Endothelial cell of hepatic sinusoid (primary cell): ENCODE measurements around the gene SCFD2.
"Not testable (repeated sequence)": the region's sequence is repeated elsewhere in the genome, so short reads cannot be mapped to it uniquely, and the experiment has no call there.

Source experiments
- in situ Hi-C: cut with HindIII; loops from 2 replicates; pipeline ENCODE4 v1.10.0; 2017; ENCODE audit warnings: low sequenced_read_pairs

Gene SCFD2

DNA sequence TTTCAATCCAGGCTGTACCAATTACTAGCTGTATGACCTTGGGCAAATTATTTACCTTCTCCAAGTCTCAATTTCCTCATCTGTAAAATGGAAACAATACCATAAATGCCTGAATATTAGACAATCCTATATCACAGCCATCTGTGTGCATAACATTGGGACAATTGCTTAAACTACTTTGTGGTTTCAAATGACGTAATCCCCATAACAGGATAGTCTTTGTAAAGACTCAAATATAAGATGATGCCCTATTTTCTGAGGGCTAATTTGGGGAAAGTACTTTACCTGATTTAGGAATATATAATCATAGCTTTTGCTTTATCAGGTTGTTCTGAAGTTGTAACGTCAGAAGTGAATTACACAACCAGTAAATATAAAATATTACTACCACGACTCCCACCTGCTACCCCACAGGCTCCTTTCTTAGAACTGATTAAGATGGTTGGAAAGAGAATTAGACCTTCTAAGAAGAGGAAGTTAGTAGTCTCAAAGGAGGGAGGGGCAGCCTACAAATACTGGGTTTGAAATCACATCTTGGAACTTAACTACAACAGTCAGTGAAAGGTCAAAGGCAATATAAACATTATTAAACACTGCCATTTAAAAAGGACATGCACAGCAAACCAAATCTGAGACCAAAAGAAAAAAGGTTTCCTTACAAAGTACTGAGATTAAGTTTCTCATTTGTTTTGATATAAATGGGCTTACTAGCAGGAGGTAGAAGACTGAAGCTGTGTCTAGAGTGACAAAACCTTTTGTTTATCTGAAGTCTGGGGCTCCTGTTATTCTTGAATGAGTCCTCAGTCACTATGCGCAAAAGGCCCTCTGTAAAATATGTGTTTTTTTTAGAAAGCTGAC, 215.0 kb downstream of the SCFD2 start:
- in situ Hi-C loops, result no loop called here

DNA sequence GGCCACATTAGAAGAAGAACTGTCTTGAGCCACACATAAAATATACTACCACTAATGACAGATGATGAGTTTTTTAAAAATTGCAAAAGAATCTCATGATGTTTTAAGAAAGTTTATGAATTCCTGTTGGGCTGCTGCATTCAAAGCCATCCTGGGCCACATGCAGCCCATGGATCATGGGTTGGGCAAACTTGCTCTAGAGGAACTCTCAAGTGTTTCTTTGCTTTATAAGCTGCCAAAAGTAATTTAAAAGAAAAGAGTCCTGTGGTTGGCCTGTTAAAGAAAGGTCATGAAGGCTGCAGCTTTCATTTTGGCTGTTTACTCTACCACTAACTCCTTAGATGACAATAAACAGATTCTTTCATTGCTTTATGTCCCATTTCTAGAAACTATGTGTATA, 218.2 kb downstream of the SCFD2 start:
- in situ Hi-C loops, result no loop called here

- in situ Hi-C loops, result no loop called here
These were observed 218.7 kb downstream of the SCFD2 start for GRCh38 chr4:53147197-53147596.

DNA sequence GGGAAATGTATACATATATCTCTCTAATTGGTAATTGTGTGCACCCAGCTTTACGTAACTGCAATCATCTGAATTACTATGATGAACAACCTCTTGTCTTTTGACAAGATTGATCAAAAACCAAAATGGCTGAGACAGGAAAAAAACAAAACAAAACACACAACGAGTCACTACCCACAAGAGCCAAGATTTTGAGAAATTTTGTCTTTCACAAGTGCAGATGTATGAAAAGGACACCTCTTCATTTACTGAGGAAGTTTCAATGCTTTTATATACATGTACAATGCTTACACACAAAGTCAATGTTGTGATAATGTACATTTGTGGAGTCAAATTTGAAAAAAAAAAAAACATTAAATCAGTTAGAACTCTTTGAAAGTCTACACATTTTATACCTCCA, 224.6 kb downstream of the SCFD2 start:
- in situ Hi-C loops, result no loop called here

DNA sequence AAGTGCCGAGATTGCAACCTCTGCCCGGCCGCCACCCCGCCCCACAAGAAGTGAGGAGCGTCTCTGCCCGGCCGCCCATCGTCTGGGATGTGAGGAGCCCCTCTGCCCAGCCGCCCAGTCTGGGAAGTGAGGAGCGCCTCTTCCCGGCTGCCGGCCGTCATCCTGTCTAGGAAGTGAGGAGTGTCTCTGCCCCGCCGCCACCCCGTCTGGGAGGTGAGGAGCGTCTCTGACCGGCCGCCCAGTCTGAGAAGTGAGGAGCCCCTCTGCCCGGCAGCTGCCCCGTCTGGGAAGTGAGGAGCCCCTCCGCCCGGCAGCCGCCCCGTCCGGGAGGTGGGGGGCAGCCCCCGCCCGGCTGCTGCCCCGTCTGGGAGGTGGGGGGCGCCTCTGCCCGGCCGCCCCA, 226.6 kb downstream of the SCFD2 start:
- in situ Hi-C loops, result not testable (repeated sequence)

DNA sequence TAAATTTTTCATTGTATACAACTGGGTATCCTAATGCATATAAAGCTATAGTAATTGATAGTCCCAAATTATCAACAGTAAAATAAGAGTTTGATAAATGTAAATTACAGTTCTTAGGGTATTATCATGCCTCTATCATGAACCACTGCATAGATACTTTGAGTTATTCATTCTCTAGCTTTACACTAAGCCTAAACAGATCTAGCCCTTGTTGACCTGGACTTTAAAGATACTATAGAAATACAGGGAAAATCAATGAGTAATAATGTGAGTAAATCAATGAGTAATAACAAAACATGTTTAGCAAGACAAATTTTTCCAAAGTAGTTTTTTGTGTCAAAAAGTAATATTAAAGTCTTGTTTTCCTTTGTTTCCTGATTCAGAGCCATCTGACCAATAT, 228.4 kb downstream of the SCFD2 start:
- in situ Hi-C loops, result no loop called here

- in situ Hi-C loops, result no loop called here
These were observed 228.9 kb downstream of the SCFD2 start for GRCh38 chr4:53136954-53137353.

- in situ Hi-C loops, result no loop called here
These were observed 233.5 kb downstream of the SCFD2 start for GRCh38 chr4:53132132-53132891.

DNA sequence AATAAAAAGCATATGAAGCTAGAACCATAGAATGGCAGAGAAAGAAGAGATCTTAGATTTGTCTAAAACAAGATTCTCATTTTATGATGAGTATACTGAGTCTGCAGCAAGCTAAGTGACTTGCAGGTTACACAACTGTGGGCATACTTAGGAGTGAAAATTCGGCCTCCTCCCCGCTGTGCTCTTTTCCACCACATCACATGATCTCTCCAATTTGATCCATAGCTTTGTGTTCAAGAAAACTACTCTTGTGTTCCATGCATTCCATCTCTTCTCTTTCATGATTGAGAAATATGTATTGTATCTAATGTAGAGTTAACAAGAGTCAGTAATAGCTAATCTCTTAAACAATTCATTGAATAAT, 234.3 kb downstream of the SCFD2 start:
- in situ Hi-C loops, result no loop called here

DNA sequence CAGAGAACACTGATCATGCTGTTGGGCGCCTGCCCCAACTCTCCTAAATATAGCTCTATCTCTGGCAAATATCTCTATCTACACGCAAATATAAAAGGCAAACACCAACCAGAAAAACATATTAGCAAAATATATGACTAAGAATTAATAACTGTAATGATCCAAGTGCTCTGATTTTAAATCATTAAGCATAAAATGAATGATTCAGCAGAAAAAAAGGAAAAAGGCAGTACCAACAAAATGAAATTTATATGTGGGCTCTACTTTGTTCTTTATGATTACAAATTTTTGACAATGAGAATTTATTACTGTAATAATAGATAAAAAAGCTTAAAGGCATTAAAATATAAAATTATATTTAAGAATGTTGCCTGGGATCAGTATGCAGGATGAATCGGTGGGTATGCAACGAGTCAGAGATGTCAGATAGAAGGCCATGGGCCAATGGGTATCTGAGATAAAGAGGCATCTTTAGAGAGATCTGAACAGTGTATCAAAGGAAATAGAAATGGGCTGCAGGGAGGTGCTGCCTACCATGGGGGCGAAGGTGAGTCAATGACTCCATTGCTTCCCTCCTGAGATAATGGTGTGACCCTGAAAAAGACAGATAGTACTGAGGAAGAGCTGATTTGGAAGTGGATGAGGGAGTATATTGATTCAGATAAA, 234.8 kb downstream of the SCFD2 start:
- in situ Hi-C loops, result no loop called here

GRCh38 chr4:53128706-53129357, 237.0 kb downstream of the SCFD2 start:
- in situ Hi-C loops, result no loop called here

DNA sequence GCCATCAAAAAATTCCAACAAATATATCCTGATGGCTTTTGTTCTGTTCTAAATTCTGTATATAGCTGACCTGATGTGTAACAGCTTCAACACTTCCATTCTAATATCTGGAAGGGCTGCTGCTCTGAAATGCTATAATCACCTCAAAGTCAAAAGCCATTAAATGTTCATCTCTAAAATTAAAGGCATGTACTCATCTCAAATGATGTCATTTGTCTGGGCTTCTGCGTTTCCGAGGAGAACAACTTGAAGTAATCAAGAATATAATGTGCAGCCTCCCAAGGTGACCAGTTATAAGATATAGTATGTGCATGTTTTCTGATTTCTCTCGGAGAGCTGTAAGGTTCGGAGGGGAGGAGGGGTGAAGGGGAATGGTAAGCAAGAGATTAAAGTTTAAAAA, 237.6 kb downstream of the SCFD2 start:
- in situ Hi-C loops, result no loop called here

DNA sequence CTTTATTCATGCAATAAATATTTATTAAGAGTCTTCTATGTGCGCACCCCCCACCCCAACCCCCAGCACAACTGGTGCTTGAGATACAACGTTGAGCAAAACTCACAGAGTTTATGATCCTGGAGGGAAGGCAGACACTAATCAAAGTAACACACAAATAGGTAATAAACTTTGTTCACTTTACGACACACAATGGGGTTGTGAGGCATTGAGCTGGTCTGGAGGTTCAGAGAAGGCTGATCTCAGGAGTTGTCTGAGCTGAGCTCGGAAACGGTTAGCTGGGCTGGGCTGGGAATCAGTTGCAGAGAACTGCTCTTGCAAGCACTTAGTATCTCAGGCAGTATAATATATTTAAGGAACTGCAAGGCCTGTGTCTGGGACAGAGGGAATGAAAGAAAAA, 238.5 kb downstream of the SCFD2 start:
- in situ Hi-C loops, result no loop called here

DNA sequence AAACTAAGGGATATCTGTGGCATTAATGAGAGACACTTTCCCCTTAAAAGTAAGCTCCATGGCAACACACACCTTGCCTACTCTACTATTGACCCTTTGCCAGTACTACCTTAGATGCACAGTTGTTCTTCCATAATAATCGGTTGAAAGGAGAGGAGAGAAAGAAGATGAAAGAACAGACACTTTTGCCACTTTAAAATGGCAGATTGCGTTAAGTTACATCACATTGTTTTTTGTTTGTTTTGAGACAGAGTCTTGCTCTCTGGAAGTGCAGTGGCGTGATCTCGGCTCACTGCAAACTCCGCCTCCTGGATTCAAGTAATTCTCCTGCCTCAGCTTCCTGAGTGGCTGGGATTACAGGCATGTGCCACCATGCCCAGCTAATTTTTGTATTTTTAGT, 239.8 kb downstream of the SCFD2 start:
- in situ Hi-C loops, result no loop called here

- in situ Hi-C loops, result no loop called here
These were observed 242.0 kb downstream of the SCFD2 start for GRCh38 chr4:53123819-53124218.

DNA sequence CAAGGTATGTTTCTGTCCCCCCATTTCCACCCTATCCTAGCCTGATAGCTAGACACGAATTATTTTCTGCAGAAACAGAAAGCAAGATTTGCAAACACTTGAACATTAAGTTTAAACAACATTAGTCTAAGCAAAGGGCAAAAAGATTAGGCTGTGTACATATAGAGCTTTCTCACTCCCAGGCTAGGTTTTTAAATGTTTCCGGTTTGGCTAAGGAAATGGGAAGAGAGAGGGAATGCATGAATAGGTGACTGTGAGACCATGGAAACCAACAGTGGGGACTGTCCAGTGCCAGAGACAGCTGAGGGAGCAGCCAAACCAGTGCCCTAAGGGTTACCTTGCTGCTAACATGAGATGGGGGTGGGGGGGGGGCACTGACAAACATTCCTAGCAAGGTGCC, 242.7 kb downstream of the SCFD2 start:
- in situ Hi-C loops, result no loop called here

DNA sequence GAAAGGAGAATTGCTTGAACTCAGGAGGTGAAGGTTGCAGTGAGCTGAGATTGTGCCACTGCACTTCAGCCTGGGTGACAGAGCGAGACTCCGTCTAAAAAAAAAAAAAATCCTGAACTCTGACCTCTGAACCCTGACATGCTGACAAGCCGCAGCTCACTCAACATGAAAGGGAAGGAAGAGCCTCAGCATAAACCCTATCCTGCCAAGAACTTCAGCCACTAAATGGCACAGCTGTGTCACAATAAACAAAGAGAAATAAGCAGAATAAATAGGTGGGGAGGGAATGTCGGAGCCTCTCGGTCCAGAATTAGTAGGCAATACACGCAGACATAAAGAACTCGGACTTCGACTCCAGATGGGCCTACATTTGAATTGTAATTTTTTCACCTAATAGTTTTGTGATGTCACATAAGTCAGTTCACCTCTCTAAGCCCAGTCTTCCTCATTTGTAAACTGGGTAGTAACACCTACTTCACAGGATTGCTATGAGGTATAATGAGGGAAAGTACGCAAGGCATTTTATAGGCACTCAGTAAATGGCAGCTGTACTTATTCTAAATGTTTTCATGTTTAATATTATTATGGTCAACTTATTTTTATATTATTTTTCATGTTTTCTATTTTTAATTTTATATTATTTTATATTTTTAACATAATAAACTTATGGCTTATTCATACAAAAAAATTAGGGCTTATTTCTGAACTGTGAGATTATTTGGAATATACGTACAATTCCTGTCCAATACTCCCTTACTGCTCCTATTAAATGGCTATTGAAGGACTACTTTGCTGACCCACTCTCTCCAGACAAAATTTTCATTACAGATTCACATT, 243.4 kb downstream of the SCFD2 start:
- in situ Hi-C loops, result no loop called here

GRCh38 chr4:53121264-53121865, 244.5 kb downstream of the SCFD2 start:
- in situ Hi-C loops, result no loop called here

GRCh38 chr4:53120778-53121177, 245.1 kb downstream of the SCFD2 start:
- in situ Hi-C loops, result no loop called here

- in situ Hi-C loops, result no loop called here
These were observed 246.2 kb downstream of the SCFD2 start for GRCh38 chr4:53119680-53120079.
